AG04450 (cell line): Measurements from ENCODE around the gene GPR158. TPM values are rescaled to one million over a fixed set of nuclear protein-coding genes. Genes with fewer than 3 reads are reported as not detected.

ENCODE experiments used
- CTCF ChIA-PET: fragments of 300-600, 350-600 bp; formaldehyde crosslinking; extraction: SDS; loops from one replicate; lab custom pipeline; 2022; ENCODE audit warnings: antibody characterized with exemption, inconsistent platforms; lab: Charles Lee
- POLR2A ChIA-PET: fragments of 350-600 bp; formaldehyde crosslinking; extraction: SDS; loops from one replicate; lab custom pipeline; 2021; ENCODE audit warnings: antibody characterized with exemption, inconsistent platforms; lab: Yijun Ruan, JAX
- DNase-seq: peaks from one replicate; pipeline ENCODE4 v3.0.0-alpha.2; 2011; ENCODE audit warnings: low read depth, low spot score
- H3K27ac ChIP-seq: one replicate; pipeline ENCODE4 v1.5.1; 2012; ENCODE audit warnings: low read depth, low read length, control low read depth
- H3K27me3 ChIP-seq: one replicate; pipeline ENCODE4 v1.6.0; 2012; ENCODE audit warnings: low read length; ENCODE audit not compliant: control insufficient read depth, insufficient read depth
- H3K4me3 ChIP-seq: 2 replicates; pipeline ENCODE4 v1.5.1; 2011; ENCODE audit warnings: mild to moderate bottlenecking, low read depth, low read length, control low read depth
- H3K9me3 ChIP-seq: 2 replicates; pipeline ENCODE4 v1.5.1; 2012; ENCODE audit warnings: low read length; ENCODE audit not compliant: control insufficient read depth, insufficient read depth
- polyA plus RNA-seq: library from polyadenylated mRNA; depleted of rRNA; stranded (reverse); fragments of >200 nt; gene quantifications from 2 replicates; pipeline ENCODE4 v1.2.3, GENCODE V29; 2011
- TF ChIP-seq, protein P1 (sequence below): IDR thresholded peaks from 2 replicates; pipeline ENCODE4 v1.5.1; 2011; ENCODE audit warnings: low read depth, low read length, control low read depth, inconsistent platforms

GPR158 gene
- polyA plus RNA-seq, 1 experiment, result not detected

DNA sequence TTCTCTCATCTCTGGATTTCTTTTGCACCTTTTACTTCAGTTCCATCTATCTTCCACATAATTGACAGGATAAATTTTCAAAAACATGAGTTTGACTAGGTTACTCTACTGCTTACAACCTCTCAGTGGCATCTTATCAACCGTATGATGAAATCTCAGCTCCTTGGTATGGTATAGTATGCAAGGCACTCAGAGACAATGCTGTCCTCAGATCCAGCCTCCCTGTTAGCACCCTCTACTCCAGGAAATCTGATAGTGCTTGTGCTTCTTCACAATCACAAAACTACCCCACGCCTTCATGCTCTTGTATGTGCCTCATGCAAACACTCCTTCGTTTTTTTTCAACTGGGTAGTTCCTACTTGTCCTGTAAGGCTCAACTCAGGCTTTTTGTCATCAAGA lies 330.7 kb downstream of the GPR158 start:
- no peak overlapping the region for H3K27ac ChIP-seq
- no peak for DNase-seq
- CTCF ChIA-PET, result no interaction called here
- TF ChIP-seq, protein P1, sequence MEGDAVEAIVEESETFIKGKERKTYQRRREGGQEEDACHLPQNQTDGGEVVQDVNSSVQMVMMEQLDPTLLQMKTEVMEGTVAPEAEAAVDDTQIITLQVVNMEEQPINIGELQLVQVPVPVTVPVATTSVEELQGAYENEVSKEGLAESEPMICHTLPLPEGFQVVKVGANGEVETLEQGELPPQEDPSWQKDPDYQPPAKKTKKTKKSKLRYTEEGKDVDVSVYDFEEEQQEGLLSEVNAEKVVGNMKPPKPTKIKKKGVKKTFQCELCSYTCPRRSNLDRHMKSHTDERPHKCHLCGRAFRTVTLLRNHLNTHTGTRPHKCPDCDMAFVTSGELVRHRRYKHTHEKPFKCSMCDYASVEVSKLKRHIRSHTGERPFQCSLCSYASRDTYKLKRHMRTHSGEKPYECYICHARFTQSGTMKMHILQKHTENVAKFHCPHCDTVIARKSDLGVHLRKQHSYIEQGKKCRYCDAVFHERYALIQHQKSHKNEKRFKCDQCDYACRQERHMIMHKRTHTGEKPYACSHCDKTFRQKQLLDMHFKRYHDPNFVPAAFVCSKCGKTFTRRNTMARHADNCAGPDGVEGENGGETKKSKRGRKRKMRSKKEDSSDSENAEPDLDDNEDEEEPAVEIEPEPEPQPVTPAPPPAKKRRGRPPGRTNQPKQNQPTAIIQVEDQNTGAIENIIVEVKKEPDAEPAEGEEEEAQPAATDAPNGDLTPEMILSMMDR, result no peak
- peaks cover 6% of the 10 kb centered on the region for H3K9me3 ChIP-seq
- no peaks in the 10 kb centered on the region for H3K27me3 ChIP-seq
- POLR2A ChIA-PET, result no interaction called here
- no peak overlapping the region for H3K4me3 ChIP-seq

DNA sequence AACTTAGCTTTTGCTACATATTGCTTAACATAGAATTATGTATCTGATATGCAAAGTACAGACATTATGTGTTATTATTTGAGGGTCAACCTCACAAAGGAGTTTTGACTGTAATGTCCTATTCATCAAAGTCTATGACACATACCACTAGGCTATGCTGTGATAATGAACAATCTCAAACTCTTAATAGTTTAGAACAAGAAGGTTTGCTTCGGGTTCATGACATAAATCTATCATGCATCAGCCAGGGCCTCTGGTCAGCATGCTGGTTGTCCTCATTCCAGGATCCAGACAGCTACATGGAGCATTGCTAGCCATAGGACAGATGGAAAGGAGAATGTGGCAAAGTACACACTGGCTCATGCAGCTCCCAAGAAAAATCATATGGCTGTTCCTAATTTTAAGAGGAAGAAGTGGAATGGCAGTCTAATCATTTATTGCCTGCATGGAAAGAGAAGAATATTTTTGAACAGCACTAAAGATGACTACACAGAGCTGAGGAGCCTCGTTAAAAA lies 332.1 kb downstream of the GPR158 start:
- no peak overlapping the region for H3K4me3 ChIP-seq
- CTCF ChIA-PET, result no interaction called here
- H3K9me3 ChIP-seq, result peaks cover 1% of the 10 kb centered on the region
- POLR2A ChIA-PET, result no interaction called here
- DNase-seq, result no peak
- no peaks in the 10 kb centered on the region for H3K27me3 ChIP-seq
- H3K27ac ChIP-seq, result no peak overlapping the region
- TF ChIP-seq, protein P1, result no peak

DNA sequence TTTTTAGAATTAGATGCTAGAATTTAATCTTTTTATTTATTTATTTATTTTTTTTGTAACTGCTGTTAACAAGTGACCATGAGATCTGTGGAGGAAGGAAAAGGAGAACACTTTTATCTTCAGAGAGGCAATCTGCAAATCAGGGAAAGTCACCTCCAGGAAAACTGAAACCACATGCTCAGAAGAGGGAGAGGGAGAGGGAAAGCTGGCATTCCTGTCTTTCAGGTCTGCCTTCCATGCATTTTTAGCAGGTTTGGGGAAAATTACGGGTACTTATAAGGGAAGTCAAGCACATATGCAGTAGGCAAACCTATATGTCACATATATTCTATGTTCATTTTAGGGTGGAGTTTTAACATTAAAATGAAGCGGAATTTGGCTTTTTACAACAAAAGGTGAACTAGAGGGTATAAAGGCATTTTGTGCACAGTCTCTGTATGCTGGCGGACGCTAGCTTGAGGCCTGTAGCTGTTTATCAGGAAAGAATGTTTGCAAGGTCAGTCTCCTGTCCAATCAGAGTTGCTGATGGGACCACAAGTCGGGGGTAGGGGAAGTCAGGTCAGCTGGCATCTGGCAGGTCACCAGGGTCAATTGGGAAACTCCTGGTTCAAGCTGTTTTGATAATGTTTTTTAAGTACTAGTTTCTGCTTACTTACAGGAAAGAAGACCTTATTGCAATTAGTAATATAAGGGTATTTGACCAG lies 333.5 kb downstream of the GPR158 start:
- CTCF ChIA-PET, result no interaction called here
- DNase-seq, result no peak
- no peak overlapping the region for H3K27ac ChIP-seq

DNA sequence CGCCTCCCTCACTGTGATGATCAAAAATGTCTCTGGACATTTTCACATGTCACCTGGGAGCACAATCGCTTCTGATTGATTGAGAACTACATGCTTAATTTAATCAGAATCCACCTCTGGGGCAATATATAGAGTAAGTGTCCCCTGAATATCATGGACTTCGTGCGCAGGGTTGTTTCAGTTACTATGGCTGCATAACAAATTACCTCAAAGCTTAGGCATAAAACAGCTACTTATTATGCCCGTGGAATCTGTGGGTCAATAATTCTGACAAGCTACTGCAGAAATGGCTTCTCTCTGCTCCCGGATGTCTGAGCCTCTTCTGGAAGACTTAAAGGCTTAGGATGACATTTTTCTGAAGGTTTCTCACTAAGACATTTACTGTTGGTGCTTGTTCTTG lies 334.4 kb downstream of the GPR158 start:
- no peaks in the 10 kb centered on the region; the same call in none of the 2 replicates for H3K9me3 ChIP-seq
- DNase-seq, result no peak
- H3K4me3 ChIP-seq, result no peak overlapping the region
- no peak overlapping the region for H3K27ac ChIP-seq
- TF ChIP-seq, protein P1, result no peak
- ChIA-PET CTCF (no interaction called here), POLR2A (no interaction called here)
- H3K27me3 ChIP-seq, result no peaks in the 10 kb centered on the region

More for the DNA sequence above, 333.5 kb downstream of the GPR158 start:
- Histone ChIP-seq H3K9me3 (no peaks in the 10 kb centered on the region; the same call in none of the 2 replicates), H3K4me3 (no peak overlapping the region), H3K27me3 (no peaks in the 10 kb centered on the region)
- TF ChIP-seq, protein P1, result no peak
- POLR2A ChIA-PET, result no interaction called here

DNA sequence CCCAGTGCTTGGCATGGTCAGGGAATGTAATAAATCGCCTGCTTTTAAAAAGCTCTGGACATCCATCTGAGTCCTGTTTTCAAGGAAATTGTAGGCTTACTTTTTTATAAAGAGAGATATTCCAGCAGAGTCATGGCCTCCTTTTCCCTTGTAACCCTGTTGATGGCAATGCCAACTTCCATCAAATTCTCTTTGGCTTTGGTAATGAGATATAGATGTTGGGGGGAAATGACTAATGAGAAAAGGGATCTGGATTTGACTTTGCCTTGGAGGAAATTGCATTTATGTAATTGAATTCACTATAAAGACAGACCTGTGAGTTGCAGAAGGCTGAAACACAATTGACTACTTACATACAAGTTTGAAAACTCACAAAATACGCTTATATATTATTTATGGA lies 347.5 kb downstream of the GPR158 start:
- POLR2A ChIA-PET, result no interaction called here
- no peak overlapping the region for H3K27ac ChIP-seq
- no peak for DNase-seq
- CTCF ChIA-PET, result no interaction called here
- H3K27me3 ChIP-seq, result no peaks in the 10 kb centered on the region
- H3K9me3 ChIP-seq, result peaks cover 12% of the 10 kb centered on the region
- TF ChIP-seq, protein P1, result no peak
- H3K4me3 ChIP-seq, result no peak overlapping the region
